SIG-M5 treated with dmso at 0.1 percent for 504 hours (cell line): Measurements from ENCODE around the gene ADSL.
"Not testable (repeated sequence)": the region's sequence is repeated elsewhere in the genome, so short reads cannot be mapped to it uniquely, and the experiment has no call there.

Experiments used
- DNase-seq: peaks from one replicate; lab custom pipeline; 2025; ENCODE audit not compliant: unreplicated experiment; lab: John Stamatoyannopoulos, UW

ADSL gene

DNA sequence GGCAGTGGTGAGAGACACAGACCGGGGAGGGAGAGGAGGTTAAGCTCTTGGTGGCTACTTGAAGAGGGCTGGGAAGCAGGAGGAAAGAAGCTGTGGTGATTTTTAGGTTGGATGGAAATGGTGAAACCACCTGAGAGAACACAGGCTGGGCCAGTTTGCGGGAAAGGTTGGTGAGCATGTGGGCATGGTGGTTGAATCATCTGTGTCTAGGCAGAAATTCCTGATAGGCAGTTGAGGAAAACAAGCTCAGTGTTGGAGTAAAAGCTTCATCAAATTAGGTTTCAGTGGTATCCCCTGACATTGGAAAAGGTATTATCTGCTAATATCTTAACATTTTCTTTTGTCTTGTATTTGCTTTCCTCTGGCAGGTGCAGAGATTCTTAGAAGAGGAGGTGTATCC lies 19.8 kb downstream of the ADSL start:
- DNase-seq = no peak

GRCh38 chr22:40367342-40367741 lies 21.0 kb downstream of the ADSL start:
- DNase-seq = no peak

DNA sequence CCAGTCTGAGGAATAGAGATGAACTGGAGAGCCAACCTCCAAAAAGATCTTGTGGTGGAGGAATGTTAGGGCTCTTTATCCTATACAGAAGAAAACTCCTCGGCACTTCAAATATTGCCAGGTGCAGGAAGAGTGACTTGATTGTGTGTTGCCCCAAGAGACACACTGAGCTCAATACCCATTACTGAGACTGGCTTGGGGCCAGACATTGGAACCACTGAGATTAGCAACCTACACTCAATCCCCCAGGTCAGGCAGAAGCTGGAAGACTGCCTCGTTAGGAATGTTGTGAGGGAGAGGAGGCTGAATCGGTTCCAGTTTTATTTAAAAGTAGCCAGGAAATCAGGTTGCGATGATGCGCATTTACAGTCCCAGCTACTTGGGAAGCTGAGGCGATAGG lies 21.7 kb downstream of the ADSL start:
- DNase-seq = no peak

DNA sequence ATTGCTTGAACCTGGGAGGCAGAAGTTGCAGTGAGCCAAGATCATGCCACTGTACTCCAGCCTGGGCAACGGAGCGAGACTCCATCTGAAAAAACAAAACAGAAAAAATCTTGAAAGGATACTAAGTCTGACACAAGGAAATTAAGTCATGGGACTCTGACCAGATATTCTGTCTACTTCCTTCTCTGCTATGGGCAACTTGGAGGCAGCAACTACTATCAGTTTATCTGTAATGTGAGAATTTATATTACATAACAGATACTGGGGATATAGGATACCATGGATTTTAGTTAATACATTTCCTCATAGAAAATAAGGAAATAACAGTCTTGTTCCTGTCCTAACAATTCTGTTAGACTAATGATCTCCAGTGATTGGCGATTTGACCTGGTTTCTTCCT lies 22.5 kb downstream of the ADSL start:
- no peak for DNase-seq

- DNase-seq = no peak
These were observed 28.3 kb downstream of the ADSL start for GRCh38 chr22:40374567-40374966.

GRCh38 chr22:40376149-40376548 lies 29.8 kb downstream of the ADSL start:
- no peak for DNase-seq

GRCh38 chr22:40377931-40378330 lies 31.6 kb downstream of the ADSL start:
- DNase-seq = no peak

DNA sequence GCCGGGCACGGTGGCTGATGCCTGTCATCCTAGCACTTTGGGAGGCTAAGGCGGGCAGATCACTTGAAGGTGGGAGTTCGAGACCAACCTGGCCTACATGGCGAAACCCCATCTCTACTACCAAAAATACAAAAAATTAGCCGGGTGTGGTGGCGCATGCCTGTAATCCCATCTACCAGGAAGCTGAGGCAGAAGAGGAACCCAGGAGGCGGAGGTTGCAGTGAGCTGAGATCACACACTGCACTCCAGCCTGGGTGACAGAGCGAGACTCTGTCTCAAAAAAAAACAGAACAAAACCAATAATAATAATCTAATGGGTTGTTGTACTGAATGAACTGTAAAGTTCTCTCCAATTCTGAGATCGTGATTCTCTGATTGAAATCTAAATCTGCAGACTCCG lies 32.1 kb downstream of the ADSL start:
- DNase-seq = not testable (repeated sequence)

DNA sequence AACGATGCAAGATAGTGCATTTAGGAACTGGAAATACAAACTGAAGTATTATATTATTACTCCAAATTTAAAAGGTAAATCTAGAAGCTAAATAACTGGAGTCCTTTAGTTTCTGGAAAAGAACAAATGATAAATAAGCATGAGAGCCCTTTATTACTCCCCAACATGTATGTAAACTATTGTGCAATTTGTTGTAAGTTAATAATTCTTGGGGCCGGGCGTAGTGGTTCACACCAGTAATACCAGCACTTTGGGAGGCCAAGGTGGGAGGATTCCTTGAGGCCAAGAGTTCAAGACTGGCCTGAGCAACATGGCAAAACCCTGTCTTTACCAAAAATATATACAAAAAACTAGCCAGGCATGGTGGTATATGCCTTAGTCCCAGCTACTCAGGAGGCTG lies 35.2 kb downstream of the ADSL start:
- DNase-seq = no peak

DNA sequence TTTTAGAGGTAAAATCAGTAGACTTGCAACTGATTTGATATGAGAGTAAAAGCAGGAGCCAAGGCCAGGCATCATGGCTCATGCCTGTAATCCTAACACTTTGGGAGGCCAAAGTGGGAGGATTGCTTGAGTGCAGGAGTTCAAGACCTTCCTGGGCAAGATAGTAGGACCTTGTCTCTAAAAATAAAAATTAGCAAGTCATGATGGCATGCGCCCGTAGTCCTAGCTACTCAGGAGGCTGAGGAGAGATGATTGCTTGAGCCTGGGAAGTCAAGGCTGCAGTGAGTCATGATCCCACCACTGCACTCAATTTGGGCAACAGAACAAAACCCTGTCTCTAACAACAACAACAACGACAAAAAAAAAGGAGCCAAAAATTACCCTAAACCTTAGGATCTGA lies 37.6 kb downstream of the ADSL start:
- no peak for DNase-seq

DNA sequence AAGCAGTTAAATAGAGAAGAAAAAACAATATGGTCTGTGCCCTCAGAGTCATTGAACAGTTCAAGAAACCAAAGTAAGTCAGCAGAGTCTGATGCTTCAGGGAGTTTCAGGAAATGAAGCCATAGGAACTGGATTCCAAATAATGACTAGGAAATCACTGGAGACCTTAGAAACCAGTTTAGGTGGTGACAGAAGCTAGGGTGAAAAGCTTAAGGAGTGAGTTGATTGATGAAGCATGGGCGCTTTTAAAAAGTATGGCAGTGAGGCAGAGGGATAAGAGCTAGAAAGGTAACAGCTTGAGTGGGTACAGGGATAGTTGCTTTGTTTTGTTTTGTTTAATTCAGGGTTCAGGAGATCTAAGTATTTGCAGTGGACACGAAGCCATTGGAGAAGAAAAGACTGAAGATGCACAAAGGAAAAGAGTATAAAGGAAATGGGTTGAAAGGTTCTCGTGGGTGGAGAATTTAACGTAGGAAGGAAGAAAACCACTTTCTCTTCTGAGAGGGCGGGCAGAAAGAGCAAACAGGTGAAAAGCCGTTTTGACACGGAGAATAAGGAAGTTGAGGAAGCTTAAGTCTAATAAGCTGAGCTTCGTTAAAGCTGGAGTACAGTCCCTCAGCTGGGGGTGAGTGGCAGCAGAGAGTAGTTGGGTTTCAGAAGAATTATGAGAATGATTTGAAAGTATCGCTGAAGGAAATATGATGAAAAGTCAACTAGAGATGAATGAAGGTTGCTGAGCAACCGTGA lies 38.9 kb downstream of the ADSL start:
- DNase-seq = peak; percentile 53

- DNase-seq = no peak
These were observed 41.4 kb downstream of the ADSL start for GRCh38 chr22:40387746-40388145.

GRCh38 chr22:40388231-40388630 lies 41.9 kb downstream of the ADSL start:
- no peak for DNase-seq

- DNase-seq = no peak
These were observed 45.1 kb downstream of the ADSL start for GRCh38 chr22:40391417-40391816.

- no peak for DNase-seq
These were observed 46.3 kb downstream of the ADSL start for GRCh38 chr22:40392618-40393017.

DNA sequence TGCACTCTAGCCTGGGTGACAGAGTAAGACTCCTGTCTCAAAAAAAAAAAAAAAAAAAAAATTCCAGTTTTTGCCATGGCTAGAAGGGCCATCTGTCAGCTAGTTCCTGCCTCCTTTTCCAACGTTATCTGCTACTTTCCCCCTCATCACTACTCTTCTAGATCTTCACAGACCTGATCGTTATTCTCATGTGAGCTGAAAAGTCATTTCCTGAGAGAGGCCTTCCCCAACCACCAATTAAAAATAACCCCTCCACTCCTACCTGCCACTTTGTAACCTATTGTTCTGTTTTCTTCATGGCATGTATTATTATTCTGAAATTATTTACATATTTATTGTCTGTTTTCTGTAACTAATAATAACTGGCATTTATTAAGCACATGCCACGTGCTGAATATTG lies 48.3 kb downstream of the ADSL start:
- DNase-seq = no peak

DNA sequence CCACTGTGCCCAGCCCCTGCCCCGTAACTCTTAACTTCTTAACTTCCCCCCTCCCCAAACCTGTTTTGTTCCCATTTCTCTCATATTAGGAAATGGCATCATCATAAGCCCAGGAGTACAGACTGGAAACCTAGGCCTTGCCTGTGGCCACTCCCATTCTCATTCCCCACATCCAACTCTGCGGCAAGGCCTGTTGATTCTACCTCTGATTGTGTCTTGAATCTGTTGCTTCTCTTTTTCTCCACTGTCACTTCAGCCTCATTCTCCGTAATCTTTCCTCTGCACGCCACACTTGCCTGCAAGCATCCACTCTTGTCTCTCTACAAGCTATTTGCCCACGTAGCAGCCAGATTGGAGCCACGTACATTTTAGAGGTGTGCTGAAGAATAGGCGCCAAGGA lies 49.3 kb downstream of the ADSL start:
- no peak for DNase-seq

DNA sequence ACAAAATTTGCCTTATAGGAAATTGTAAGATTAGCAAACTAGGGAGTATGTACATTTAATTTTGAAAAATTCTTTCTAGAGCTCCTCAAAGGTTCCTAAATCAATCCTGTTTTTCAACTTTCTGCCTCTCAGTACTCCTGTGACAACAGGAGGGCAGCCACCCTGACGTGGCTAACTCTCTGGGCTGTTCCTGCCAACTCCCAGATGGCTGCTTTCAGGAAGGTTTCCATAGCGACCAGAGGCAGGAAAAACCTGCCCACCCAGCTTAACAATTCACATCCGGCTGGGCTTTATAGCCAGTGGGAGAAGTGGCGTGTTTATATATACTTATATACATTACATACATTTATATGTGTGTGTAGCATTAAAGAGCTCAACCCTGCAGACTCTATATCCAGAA lies 50.6 kb downstream of the ADSL start:
- DNase-seq = peak; percentile 44

- DNase-seq = no peak
These were observed 51.1 kb downstream of the ADSL start for GRCh38 chr22:40397396-40397795.

- no peak for DNase-seq
These were observed 53.3 kb downstream of the ADSL start for GRCh38 chr22:40399621-40400020.

DNA sequence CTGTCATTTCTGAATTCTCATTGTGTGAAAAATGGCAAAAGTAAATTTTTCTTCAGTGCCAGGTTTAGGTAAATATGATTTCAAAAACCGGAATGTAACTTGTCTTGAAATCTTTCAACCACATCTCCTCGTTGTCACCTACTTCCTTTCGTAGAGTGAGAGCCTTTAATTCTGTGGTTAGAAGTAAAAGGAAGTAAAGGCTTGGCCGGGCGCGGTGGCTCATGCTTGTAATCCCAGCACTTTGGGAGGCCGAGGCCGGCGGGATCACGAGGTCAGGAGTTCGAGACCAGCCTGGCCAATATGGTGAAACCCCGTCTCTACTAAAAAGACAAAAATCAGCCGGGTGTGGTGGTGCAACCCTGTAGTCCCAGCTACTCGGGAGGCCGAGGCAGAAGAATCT lies 53.9 kb downstream of the ADSL start:
- peak; percentile 80 for DNase-seq

DNA sequence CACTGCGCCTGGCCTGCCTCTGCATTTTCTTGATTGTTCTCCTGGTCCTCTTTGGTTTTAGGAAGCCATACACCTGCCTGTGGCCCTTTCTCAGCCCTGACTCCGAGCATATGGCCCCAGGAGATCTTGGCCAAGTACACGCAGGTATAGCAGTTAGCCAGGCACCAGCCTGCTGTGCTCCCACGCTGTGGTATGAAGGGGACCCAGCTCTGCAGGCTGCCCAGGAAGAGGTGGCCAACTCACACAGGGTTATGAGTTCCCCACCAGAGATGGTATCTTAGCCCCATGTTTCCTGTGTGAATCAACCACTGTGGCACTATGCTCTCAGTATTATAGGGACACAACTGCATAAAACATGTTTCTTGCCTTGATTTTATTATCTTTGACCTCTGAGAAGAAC lies 55.2 kb downstream of the ADSL start:
- no peak for DNase-seq

DNA sequence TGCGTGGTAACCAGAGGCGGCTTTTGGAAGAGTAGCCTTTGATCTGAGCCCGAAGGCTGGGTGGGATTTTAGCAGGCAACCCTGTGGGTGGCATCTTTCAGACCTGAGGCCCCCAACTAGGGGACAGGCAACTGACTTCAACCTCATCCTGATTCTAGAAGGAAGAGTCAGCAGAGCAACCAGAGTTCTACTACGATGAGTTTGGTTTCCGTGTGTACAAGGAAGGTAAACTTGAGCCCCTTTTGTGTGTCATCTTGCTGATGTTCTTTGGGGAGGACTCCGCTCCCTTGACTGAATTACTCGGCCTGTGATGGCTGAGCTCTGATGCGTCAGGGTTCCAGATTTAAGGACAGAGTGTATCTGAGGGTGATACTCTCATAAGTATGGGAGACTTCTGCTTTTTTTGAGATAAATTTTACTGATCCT lies 55.7 kb downstream of the ADSL start:
- DNase-seq = no peak
